Stimulated activated CD8-positive, alpha-beta memory T cell treated with anti-CD3 and anti-CD28 coated beads, Interleukin-2, amount 100 ng/mL, for 1 hour (primary cell): ENCODE measurements around the gene MFSD6L.
"Not testable (repeated sequence)": the region's sequence is repeated elsewhere in the genome, so short reads cannot be mapped to it uniquely, and the experiment has no call there.

Experiments used
- DNase-seq, 2 donors: peaks; one replicate each; pipeline ENCODE4 v3.0.0-alpha.2; 2020; ENCODE audit warnings: low read depth in 2 of 2

The MFSD6L gene

DNA sequence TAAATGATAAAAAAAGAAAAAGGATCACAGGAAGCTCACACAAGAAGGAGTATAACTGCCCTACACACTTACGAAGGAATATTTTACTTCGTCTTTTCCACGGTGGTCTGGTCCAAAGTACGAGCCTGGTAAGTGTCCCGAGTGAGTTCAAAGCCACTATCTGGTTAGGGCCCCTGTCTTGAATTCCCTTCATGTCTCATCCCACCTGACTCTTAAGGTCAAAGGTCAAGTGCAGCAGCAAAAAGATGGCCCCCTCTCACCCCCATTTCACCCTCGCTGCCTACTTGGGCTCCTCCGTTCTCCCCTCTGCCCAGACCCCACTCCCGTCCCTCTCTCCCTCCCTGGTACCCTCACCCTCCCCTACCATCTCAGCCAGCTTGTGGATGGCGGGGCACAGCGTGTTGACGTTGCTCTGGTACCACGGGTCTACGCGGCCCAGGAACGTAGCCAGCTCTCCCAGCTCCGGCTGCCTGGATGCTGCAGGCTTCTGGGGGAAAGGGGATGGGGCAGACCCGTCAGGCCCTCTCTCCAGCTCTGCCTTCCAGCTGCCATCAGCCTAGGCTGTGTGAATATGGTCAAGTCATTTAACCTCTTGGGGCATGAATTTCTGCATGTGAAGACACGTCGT is 27.8 kb upstream of the MFSD6L start:
- DNase-seq = no peak

DNA sequence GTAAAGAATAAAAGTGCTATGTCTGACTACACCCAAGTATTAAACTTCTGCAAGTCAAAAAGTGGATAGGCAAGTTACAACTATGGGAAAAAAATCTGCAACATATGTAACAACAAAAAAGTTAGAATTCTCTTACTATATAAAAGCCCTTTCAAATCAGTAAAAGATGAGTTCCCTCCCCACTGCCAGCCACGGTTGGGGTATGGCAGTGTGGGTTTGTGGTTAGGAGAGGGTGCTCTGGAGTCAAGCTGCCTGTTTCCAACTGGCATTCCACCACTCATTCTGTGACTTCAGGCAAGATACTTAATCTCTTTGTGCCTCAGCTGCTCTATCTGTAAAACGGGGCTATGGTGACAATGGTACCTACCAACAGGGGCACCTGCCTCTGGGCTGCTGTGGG is 26.6 kb upstream of the MFSD6L start:
- DNase-seq = no peak

DNA sequence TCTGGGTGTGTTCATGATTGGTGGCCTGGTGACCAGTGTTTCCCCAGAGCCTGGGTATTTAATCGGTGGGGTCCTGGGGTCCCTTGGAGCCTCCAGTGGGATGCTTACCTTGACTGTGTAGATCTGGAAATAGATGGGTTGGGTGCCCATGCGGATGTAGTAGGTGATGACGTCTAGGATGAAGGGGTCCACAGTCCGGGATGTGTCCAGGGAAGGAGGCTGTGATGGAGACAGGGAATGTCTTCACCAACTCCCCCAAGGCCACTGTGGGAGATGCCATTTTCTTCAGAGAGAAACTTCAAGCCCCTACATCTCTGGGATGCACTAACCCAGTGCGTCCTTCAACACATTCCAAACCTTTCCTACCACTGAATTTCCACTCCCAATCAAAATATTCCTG is 24.1 kb upstream of the MFSD6L start:
- no peak for DNase-seq

DNA sequence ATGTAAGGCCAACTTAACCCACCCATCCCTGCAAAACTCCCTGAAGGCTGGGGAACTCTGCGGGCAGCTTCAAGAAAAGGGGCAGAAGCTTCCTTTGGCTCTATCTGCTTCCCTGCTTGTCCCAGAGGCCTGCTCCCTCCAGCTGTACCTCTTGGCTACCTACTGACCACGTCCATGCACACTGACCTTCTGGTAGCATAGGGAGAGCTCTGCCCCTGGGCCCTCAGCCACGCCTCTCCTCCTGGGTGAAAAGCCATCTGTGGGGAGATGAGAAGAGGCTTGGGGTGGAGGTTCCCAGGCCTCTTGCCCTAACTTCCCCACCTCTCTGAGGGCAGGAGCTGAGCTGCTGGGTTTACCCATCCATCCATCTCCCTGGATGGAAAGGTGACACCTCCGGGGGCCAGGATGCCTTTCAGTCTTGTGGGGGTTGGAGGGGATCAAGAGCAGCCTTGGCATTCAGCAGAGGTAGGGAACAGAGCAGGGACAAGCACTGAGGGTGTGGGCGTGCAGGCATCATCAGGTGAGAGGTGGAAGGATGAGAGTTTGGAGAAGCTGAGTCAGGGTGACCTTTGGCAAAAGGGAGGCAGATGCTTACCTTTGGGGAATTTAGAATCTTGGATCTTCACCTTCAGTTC is 23.4 kb upstream of the MFSD6L start:
- DNase-seq = no peak

DNA sequence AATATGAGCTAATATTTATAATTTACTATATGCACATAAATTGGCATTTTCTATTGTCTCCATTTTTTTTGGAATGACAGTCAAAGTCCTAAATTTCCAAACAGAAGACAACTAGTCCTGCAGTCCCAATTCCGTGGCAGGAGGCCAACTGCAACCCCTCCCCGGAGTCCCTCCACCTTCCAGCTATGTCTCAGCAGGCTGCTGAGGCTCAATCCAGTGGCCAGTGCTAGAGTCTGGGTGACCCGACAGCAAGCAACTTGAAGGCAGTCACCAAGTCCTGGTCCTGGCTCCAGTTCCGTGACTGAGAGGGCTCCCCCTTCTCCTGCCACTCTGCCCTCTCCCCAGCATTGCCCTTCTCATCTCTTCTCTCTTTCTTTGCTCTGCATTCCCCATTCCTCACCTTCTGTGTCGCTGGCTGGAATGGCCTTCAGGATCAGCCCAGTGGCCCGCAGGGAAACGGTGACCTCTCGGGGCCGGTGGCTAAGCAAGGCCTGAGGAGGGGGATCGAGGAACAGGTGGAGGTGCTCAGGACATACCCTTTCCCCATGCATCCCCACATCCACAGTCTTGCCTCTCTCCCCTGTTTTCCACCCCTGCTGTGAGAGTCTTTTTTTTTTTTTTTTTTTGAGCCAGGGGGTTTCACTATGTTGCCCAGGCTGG is 22.4 kb upstream of the MFSD6L start:
- no peak for DNase-seq

DNA sequence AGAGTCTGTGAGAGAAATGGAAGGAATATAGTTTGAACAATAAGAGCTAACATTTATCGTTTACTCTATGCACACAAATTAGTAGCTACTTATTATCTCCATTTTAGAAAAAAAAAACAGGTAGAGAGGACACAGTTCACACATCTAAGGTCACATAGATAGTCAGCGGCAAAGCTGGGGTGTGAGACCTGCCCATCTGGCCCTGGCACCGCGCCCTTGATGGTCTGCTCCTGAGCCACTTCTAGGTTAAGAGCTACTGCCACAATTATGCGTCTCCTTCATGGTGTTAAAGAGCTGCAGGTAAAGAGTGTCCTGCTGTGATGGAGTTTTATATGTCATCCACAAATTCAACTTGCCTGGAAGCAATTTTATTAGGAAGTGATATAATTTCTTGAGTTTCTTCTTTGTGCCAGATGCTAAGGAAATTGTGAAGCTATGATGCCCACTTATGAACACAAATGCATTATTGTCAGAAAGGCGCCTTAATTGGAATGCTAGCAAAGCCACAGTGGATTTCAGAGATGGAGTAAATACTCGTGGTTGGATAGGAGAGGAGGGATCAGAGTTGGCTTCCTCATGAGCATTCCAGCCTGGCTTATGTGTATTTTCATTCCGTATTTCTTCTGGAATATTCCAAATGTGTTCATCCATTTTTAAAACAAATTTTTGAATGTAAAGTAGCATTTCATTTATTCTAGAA is 21.3 kb upstream of the MFSD6L start:
- no peak for DNase-seq

DNA sequence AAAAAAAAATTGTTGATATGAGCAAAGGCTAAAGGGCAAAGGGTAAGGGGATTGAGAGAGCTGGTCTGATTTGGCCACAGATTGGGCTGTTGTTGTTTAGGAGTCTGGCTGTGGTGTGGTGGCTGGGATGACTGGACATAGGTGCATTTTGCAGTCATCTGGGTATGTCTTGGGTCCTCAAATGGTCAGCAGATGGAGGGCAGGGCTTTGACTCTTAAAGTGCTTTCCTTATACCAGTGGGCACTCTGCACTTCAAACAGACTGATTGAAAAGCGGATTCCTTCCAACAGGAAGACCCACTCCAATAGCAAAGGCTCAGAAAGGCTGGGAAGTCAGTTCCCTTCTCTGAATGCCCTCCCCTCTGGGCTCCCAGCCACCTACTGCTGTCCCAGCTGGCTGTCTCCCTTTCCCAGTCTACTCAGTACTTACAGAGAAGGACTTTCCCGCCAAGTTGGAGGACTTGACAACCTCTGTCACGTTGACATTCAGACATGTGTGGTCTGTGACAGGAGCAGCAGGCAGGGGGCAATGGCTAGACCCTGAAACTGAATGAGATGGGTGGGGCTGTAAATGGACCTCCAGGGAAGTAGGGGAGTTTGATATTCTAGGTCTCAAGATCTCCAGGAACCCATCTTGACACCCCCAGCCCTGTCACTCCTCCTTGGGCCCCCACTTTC is 19.6 kb upstream of the MFSD6L start:
- DNase-seq = no peak

DNA sequence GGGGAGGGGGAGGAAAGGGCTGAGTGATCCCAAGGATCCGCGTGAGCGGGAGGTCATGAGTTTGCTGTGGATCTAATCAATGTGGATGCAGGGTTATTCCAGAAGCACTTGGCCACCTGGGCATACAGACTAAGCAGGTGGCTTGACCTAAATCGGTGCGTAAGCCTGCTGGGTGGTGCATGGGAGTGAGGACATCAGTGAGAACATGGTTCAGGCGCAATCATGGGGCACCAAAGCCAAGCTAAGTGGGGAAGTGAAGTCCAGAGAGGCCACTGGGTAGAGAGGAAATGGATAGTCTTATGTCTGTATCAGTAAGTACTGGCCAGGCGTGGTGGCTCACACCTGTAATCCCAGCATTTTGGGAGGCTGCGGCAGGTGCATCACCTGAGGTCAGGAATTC is 18.9 kb upstream of the MFSD6L start:
- DNase-seq = no peak

DNA sequence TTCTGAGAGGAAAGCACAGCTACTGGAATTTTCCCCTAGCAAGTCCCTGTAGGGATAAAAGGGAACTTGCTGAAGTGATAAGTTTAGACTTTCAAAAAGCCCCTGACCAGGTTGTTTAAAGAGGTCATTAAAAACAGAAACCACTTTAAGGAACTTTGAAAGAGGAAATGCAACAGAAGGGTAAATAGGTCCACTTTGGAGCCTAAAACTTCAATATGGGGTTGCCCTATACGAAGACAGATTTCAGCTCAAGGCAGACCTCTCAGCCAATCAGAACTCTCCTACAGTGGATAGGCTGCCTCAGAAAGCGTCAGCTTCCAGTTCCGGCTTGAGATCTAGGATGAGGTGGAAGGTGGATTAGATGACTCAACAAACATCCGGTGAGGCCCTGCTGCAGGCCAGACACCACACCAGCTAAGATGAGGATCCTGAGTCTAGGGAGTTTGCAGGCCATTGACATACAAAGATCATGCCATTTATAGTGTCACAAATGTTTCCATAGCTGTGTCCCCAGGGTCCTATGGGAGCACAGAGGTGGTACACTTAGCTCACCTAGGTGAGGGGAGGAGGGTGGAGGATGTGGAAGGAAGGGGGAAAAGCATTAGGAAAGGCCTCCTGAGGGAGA is 7.9 kb upstream of the MFSD6L start:
- no peak for DNase-seq

DNA sequence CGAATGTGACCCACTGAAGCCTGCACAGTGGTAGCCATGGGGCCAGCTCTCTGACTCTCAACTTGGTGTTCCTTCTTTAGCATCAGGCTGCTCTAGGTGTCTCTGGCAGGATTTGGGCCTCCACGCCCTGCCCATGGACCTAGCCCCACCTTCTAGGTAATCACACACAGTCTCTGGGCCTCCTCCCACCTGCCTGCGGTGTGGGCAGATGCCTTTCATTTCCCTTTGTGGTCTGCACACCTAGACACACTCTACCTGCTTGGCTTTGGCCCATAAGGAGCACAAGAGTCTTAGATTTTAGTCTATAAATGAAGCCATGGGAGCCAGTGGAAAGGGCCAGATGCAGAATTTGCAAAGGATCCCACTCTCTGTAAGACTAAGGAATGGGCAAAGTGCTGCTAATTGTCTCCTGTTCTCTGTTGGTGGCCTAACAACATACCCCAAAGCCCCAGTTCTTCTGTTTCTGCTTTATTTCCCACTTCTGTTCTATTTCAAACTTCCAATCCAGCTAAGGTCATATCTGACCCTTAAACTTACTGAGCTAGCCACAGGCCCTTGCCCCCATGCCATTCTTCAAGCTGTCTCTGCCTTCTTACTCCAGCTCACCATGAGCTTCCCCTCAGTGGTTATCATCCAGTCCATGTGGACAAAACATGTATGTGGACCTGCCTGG is 7.2 kb upstream of the MFSD6L start:
- DNase-seq = no peak

DNA sequence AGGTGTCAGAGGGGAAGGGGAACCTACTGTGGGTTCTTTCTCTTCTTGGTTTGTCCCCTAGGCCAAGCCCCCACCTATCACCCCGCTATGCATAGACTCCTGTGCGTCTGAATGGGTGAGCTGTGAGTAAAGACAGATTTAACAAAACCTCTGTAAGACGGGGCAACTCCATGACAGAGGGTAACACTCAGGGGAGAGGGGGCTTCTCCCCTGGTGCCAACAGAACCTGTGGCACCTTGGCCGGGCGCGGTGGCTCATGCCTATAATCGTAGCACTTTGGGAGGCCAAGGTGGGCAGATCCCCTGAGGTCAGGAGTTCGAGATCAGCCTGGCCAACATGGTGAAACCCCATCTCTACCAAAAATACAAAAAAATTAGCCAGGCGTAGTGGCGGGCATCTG is 6.2 kb upstream of the MFSD6L start:
- not testable (repeated sequence) for DNase-seq

DNA sequence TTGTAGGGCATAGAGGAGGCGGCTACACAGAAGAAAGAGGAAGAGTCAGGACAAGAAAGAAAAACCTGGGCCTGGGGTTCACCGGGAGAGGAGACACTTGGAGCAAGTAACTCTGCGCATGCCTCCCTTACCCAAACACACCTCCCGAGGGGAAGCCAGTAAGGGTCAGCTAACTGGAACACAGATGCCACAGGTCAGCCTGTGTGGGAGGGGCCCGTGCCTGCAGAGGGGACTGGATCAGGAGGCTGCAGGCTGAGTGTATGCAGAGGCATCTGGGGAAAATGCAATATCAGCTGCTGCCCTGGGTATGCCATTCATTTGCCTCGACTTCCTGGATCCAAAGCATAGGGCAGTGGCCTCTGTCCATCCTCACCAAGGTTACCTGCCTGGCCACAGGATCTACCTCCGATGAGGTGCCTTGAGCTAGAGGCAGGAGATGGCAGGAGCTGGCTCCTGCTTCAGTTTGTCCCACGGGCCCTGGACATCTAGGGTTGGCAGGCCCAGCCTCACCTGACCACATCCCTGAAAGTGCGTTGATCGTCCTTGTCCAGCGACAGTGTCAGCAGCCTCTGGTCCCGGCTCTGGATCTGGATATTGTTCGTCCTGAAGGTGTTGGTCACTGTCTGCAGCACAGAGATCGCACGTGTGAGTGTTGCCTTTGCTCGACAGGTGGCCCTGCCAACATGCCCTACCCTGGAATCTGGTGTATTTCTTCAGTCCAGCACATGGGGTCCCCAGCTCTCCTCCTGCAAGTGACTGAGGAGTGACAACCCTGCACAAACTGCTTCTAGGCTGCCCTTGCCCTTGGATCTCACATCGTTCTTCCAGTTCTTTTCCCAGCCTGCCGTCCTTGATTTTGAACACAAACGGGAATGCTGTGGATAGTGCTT is 4.6 kb upstream of the MFSD6L start:
- DNase-seq = no peak

DNA sequence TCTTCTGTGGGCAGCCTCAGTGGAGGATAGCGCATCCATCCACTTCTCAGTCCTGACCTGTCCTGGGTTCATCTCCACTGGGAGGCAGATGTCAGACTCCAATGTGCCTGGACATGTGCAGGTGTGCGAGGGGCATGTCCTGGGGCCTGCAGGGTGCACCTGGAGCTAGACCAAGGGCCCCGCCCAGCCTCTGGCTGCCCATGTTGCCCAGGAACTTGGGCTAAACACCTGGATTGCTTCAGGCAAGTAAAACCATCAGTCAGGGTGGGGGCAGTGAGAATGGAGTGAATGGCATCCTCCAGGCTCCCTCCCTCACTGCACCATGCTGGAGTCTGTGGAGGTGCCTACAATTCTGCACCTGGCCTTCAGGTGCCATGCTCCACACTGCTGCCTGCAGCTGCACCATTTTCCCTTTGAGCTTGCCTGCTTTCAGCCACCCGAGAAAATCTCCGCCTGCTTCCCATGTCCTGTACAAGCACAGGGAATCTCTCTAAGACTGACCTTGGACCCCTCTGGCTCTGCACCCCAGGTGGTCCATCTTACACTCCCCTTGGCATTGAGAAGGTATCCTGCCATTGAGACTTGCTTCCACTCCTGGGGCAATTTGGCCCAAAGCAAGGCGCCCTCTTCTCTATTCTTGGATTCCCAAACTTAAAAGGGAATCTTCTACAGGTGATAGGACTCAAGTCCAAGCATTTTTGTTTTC is 2.1 kb upstream of the MFSD6L start:
- no peak for DNase-seq

DNA sequence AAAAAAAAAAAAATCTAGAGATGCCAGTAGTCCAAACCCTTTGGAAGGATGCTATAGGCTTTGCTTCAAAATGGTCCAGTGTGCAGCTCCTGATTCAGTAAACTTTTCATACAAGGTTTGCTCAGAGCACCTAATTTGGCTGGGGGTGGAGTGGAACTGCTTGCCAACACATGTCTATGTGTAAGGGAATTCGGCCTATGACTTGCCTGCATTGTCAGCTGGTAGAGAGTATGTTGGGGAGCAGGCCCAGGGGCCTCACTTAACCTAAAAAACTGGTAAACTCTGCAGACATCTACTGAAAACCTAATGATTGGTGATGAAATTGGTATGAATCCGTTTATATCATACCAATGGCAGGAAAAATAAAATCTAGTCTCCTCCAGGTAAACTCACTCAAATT is 1.5 kb upstream of the MFSD6L start:
- DNase-seq = no peak

DNA sequence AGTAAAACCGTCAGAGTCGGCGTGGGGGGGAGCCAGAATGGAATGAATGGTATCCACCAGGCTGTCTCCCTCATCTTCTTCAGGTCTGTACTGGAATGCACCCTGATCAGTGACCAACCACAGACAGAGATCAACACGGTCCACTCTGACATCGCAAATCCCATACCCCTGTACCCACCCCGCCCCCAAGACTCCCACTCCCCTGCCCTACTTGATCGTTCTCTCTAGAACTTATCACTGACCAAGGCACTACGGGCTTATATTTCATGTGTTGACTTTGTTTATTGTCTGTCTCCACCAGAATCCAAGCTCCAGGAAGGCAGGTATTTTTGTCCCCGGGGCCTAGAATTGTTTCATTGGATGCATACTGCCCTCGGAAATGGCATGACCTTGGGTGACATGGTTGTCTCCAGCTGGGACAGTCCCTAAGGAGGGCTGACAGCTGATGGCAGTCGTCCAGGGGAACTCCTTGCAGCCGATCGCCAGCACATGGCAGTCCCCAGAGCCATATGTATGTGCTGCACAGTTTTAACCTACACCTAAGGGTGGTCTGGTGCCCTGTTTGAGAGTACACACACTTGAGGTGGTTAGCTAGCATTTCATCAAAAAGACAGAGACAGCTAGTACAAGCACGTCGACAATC is 526 bp upstream of the MFSD6L start:
- no peak for DNase-seq

DNA sequence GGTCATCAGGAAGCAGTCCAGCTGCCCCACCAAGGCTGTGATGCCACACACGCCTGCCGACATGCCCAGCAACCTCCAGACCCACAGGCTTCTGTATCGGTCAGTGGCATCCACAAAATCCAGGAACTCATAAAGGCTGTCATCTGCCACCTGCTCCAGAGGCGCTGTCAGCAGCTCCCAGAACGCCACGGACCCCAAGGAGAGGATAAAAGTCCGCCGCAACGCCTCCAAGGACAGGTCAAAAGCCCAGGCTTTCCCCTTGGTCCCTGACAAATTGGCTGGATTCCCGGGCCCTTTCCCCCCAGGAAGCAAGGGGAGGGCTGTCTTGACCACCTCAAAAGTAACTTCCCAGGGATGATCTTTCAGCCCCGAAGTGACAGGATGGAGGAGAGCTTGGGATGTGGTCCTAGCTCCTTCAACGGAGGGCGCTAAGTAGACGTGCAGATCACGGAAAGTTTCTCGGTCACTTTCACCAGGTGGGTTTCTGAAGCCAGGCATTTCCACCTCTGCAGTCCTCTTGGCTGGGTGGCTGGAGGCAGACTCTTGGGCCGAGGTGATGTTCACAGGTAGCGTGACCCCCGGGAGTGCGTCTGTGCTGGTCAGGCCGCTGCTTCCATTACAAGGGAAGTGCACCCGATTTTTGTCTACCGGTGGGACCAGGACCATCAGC is 854 bp downstream of the MFSD6L start:
- no peak for DNase-seq

DNA sequence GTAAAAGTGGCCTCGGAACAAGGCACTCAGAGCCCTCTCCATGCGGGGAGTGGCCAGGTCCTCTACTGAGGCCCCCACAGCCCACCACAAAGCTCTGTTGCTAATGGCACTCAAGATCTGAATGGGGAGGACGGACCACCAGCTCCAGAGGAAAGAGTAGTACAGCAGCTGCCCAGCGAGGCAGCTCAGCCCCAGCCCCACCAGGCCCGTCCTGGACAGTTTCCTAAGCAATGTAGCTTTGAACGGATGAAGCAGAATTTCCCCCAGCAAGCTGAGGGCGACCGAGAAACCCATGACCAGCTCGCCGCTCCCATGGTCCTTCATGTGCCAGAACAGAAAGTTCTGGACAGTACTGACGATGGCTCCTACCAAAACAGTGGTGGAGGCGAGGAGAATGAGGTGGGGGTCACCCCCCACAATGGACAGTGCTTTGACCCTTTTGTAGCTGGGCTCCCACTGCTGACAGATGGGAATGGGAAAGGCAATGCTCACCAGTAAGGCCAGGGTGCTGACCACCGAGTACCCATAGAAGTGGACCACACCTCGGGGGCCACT is 1.5 kb downstream of the MFSD6L start:
- no peak for DNase-seq

DNA sequence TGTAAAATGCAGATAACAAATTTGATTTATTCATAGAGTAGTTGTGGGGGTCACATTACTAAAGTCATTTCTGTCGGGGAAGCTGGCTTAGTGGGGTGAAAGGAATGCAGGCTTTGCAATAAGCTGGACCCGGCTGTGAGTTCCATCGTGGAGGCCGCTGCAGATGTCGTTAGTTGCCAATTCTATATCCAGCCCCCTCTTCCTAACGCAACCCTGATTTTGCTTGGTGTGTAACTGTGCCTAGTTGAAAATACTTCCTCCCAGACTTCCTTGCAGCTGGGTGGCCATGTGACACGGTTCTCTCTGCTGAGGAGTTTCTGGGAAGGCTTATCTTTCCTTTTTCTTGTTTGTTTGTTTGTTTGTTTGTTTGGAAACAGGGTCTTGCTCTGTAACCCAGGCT is 4.5 kb downstream of the MFSD6L start:
- DNase-seq = no peak
